ENCODE measurements around the gene CROCC2.

Gene CROCC2

DNA sequence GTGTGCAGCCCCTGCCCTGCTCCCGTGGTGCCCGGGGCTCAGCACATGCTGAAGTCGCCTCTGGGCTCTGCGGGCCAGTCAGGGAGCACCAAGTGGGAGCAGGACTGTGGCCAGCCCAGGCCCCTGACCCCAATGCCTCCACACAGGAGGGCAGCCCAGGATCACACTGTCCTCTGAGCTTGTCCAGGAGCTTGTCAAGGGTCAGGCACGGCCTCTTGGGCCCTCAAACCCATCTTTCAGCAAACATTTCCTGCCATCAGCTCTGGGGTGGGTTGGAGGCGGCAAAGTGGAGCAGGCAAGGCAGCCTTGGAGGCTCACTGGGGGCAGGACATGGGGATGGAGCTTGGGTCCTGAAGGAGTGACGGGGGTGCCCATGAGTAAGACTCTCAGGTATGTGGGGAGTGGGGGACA is 102.6 kb downstream of the CROCC2 start:
- no peak for DNase-seq (ENCODE audit: low read depth)
- H3K4me3 ChIP-seq (ENCODE audit: low read depth, low read length): no peak overlapping the region
- TF ChIP-seq, protein P1, sequence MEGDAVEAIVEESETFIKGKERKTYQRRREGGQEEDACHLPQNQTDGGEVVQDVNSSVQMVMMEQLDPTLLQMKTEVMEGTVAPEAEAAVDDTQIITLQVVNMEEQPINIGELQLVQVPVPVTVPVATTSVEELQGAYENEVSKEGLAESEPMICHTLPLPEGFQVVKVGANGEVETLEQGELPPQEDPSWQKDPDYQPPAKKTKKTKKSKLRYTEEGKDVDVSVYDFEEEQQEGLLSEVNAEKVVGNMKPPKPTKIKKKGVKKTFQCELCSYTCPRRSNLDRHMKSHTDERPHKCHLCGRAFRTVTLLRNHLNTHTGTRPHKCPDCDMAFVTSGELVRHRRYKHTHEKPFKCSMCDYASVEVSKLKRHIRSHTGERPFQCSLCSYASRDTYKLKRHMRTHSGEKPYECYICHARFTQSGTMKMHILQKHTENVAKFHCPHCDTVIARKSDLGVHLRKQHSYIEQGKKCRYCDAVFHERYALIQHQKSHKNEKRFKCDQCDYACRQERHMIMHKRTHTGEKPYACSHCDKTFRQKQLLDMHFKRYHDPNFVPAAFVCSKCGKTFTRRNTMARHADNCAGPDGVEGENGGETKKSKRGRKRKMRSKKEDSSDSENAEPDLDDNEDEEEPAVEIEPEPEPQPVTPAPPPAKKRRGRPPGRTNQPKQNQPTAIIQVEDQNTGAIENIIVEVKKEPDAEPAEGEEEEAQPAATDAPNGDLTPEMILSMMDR (IDR thresholded peaks at IDR 0.05; ENCODE audit: insufficient read depth, low read depth, low read length, missing control alignments): no peak

DNA sequence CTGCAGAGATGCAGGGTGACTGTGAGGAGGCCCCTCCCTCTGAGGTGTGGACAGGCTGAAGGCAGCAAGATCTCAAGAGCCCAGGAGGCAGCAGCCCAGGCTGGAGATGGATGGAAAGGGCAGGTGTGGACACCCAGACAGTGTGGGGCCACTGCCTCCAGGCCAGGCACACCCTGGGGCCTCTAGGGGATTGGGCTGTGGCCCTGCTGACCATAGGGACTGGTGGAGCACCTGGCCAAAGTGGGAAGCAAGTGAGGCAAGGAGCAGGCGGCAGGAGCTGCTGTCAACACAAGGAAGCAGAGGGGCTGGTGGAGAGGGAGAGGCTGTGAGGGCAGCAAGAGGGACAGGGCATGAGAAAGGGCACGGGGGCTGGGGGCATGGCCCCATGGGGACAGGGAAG is 103.1 kb downstream of the CROCC2 start:
- no peak for DNase-seq (ENCODE audit: low read depth)
- H3K4me3 ChIP-seq (ENCODE audit: low read depth, low read length): no peak overlapping the region
- TF ChIP-seq, protein P1 (IDR thresholded peaks at IDR 0.05; ENCODE audit: insufficient read depth, low read depth, low read length, missing control alignments): no peak

DNA sequence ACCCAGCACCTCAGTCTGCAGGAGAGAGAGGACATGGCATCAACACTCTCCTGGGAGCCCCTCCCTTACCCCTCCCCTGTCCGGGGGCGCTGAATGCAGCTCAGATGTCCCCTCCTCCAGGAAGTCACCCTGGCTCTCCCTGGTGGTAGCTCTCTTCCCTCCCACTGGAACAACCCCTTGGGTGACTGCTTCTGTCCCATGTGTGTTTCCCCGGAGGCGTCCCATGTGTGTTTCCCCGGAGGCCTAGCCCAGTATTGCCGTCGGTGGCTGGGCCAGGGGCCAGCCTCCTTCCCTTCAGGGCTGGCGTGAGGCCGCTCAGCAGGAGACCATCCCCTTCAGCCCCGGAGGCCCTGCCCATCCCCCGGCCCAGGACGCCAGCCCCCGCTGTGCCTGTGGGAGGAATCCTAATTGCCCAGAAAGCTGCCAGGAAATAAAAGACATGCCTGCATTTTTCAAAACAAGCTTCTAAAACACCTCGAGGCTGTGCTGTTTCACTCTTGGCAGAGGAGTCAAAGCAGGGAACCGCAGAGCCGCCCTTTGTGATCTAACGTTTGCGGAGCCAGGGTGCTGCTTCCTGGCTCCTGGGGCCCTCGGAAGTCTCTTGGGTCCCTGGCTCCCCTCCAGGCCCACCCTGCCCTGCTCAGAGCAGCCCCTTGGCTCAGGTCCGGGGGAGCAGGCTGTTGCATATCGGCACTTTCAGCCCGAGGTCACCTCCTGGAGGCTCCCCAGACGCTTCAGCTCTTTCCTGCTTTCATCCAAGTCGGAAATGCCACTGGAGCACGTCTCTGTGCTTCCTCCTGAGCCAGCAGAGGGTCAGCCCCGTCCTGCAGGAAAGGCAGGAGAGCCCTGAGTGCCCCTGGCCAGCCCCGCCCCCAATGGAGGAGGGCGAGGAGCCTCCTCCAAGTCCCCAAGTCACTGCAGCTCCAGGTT is 103.7 kb downstream of the CROCC2 start:
- peak; percentile 45 for DNase-seq (ENCODE audit: low read depth)
- TF ChIP-seq, protein P1 (IDR thresholded peaks at IDR 0.05; ENCODE audit: insufficient read depth, low read depth, low read length, missing control alignments): no peak
- H3K4me3 ChIP-seq (ENCODE audit: low read depth, low read length): no peak overlapping the region

DNA sequence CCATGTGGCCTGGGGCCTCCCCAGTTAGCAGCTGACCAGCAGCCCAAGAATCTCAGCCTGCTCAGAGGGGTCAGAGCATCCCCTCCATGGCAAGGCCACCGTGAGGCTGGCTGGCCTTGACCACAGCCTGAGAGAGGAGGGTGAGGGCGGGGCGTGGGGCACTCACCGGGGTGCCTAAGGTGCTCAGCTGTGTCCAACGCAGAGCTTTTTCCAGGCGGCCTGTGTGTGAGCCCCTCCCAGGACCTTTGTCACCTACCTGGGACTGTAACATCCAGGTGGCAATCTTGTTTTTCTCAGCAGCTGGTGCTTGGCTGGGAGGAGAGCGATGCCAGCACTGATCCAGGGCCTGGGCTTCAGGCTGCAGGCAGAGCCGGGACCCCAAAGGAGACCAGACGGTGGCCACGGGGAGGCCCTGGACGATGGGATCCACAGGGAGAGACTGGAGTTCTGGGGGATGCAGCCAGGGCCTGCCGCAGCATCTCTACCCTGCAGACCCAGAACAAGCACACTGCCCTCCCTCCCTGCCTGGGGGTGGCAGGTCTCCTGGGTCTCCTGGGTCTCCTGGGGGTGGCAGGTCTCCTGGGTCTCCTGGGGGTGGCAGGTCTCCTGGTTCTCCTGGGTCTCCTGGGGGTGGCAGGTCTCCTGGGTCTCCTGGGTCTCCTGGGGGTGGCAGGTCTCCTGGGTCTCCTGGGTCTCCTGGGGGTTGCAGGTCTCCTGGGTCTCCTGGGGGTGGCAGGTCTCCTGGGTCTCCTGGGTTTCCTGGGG is 104.6 kb downstream of the CROCC2 start:
- TF ChIP-seq, protein P1 (IDR thresholded peaks at IDR 0.05; ENCODE audit: insufficient read depth, low read depth, low read length, missing control alignments): no peak
- no peak for DNase-seq (ENCODE audit: low read depth)
- H3K4me3 ChIP-seq (ENCODE audit: low read depth, low read length): no peak overlapping the region

DNA sequence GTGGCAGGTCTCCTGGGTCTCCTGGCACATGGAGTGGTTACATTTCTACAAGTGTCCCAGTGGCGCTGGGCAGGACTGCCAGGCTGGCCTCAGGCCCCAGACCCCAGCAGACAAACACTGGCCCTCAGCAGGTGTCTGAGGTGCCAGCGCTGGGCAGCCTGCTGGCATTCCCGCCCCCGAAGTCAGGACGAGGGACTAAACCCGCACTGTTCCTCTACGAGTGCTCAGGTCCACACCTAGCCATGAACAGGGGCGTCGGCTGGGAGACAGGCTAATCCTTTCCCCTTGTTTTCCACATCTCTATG is 105.1 kb downstream of the CROCC2 start:
- TF ChIP-seq, protein P1 (IDR thresholded peaks at IDR 0.05; ENCODE audit: insufficient read depth, low read depth, low read length, missing control alignments): no peak
- DNase-seq (ENCODE audit: low read depth): no peak
- H3K4me3 ChIP-seq (ENCODE audit: low read depth, low read length): no peak overlapping the region

DNA sequence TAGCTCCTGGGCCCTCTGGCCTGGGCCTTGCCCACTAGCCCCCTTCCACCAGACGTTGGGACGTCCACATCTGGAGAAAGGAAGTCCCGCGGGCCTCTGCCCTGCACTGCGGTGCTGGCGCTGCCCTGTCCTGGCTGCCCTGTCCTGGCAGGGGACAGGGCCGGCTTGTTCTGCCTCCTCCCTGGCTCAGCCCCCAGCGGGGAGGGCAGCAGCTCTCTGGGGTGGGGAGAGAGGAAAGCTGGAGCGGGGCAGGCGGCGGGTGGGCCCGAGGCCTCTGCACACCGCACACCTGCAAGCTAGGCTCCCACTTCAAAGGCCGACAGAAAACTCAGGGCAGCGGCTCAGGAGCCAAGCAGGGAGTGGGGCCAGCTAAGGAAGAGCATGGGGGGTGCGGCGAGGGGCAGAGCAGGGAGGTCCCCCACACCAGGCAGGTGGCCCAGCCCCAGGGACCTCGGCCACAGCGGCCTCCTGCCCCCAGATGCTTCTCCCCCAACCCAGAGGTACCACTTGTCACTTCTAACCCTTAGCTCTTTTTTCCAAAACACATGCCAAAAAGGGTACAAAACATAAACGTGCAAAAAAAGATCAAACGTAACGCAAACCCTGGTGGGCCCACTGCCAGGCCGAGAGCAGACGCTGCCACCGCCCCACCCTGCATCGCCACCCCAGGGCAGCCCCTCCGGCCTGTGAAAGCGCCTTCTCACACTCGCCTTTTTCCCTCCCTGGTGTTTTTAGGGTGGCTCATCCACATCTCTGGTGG is 105.8 kb downstream of the CROCC2 start:
- DNase-seq (ENCODE audit: low read depth): no peak
- TF ChIP-seq, protein P1 (IDR thresholded peaks at IDR 0.05; ENCODE audit: insufficient read depth, low read depth, low read length, missing control alignments): no peak
- H3K4me3 ChIP-seq (ENCODE audit: low read depth, low read length): no peak overlapping the region

All from GM12865 (cell line).